HCT116 (cell line): ENCODE data around the gene GNA15.

Source experiments
- CTCF ChIP-seq, 3 experiments: fragments of 200-600 bp in 1 of 3; sonication (generic) in 1 of 3; IDR thresholded peaks in 2 of 3; conservative IDR thresholded peaks in 1 of 3; 2 replicates each; pipeline ENCODE4 v1.5.1; 2012 to 2017; ENCODE audit warnings: low read depth in 2 of 3, low read length in 2 of 3, antibody characterized with exemption in 1 of 3, borderline replicate concordance in 1 of 3, control low read depth in 1 of 3, mild to moderate bottlenecking in 1 of 3, mixed read lengths in 1 of 3, mixed run types in 1 of 3, moderate library complexity in 1 of 3; ENCODE audit not compliant: insufficient read depth in 1 of 3
- POLR2A ChIP-seq: IDR thresholded peaks from 2 replicates; pipeline ENCODE4 v1.7.0; 2011; ENCODE audit warnings: borderline replicate concordance; ENCODE audit not compliant: insufficient read depth, insufficient read length; ENCODE audit errors: extremely low read depth
- SIN3A ChIP-seq: IDR thresholded peaks from 2 replicates; pipeline ENCODE4 v1.6.1; 2012; ENCODE audit warnings: low read depth

DNA sequence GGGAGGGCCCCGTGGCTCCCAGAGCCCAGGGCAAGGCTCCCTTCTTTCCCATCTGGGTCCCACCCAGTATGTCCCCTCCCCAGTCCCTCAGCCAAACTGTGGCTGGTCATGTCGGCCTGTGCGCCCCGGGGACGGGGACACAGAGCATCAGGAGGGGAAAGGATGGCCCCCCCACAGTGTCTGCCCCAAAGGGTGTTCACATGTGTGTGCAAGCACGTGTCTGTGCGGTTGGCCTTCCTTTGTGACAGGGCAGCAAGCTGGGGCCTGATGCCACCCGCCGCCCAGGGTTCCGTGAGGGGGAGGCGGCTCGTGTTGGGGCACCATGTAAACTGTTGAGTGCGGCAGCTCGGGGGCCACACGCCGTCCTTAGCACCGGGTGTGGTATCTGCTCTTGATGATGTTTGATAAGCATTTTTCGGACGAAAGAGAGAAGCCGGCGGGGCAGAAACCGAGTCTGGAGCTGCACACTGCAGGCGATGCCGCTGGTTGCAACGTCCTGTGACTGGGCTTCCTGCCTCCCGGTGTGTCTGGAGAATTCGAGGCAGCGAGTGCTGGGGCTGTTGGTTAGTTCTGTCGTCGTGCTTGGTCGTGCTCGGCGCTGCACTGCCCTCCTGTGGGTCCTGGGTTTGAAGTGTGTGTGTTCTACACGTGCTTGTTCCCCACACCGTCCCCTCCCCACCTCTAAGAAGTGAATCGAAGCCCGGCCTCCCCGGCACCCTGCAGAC lies 23.3 kb upstream of the GNA15 start:
- TF ChIP-seq SIN3A (no peak), CTCF (IDR thresholded peaks at IDR 0.05 in 2 of 3, conservative IDR thresholded peaks at IDR 0.05 in 1 of 3; ENCODE audit: borderline replicate concordance in 1 of 3, insufficient read depth in 1 of 3, low read depth in 2 of 3, low read length in 2 of 3) (no peak), POLR2A (no peak)
